Esophagus muscularis mucosa (tissue), 4 donors: Measurements from ENCODE around the gene OR10A5. TPM values are rescaled to one million over a fixed set of nuclear protein-coding genes. Genes with fewer than 3 reads are reported as not detected.
"Not testable (repeated sequence)": the region's sequence is repeated elsewhere in the genome, so short reads cannot be mapped to it uniquely, and the experiment has no call there.

Experiments used
- DNase-seq: peaks from one replicate; pipeline ENCODE4 v3.0.0-alpha.2; 2017; ENCODE audit errors: extremely low spot score
- H3K27ac ChIP-seq, 4 donors: fragments of 200-600 bp; sonication (generic); replicated peaks in 1 of 4; 1 replicate in 3 of 4; 2 replicates in 1 of 4; pipeline ENCODE4 v1.5.1; 2016 to 2019; ENCODE audit warnings: mild to moderate bottlenecking in 1 of 4
- H3K27me3 ChIP-seq, 4 donors: fragments of 200-600 bp; sonication (generic); one replicate each; pipeline versions ENCODE4 v1.5.1 to v1.6.0; 2016 to 2019
- H3K36me3 ChIP-seq, 4 donors: fragments of 200-600 bp; sonication (generic); one replicate each; pipeline ENCODE4 v1.5.1; 2016 to 2019
- H3K4me1 ChIP-seq, 4 donors: fragments of 200-600 bp; sonication (generic); one replicate each; pipeline ENCODE4 v1.5.1; 2016 to 2019
- H3K4me3 ChIP-seq, 4 donors: fragments of 200-600 bp; sonication (generic); 1 replicate in 2 of 4; 2 replicates in 2 of 4; pipeline ENCODE4 v1.5.1; 2016 to 2019; ENCODE audit warnings: mild to moderate bottlenecking in 4 of 4, moderate library complexity in 1 of 4
- H3K9me3 ChIP-seq, 4 donors: fragments of 200-600 bp; sonication (generic); 1 replicate in 3 of 4; 2 replicates in 1 of 4; pipeline ENCODE4 v1.5.1; 2016 to 2019
- CTCF ChIP-seq, 3 experiments: fragments of 200-600 bp in 2 of 3; fragments of 450-650 bp in 1 of 3; sonication (generic) in 2 of 3; IDR thresholded peaks; one replicate each; pipeline ENCODE4 v1.5.1; 2017 to 2019; ENCODE audit warnings: antibody characterized with exemption in 3 of 3, mild to moderate bottlenecking in 2 of 3, moderate library complexity in 1 of 3
- EP300 ChIP-seq: sonication (generic); formaldehyde crosslinking; IDR thresholded peaks from one replicate; pipeline ENCODE4 v1.6.1; 2017; ENCODE audit warnings: antibody characterized with exemption
- POLR2A ChIP-seq: fragments of 450-650 bp; IDR thresholded peaks from one replicate; pipeline ENCODE4 v1.6.1; 2017; ENCODE audit warnings: antibody characterized with exemption, moderate library complexity, mild to moderate bottlenecking, low read depth
- POLR2AphosphoS5 ChIP-seq, 2 donors: sonication (generic); formaldehyde crosslinking; IDR thresholded peaks; one replicate each; pipeline ENCODE4 v1.6.1; 2017; ENCODE audit warnings: antibody characterized with exemption in 2 of 2
- WGBS: methylation state at CpG from one replicate; pipeline ENCODE4 v1.1.5; 2018; 5-methylcytosine and 5-hydroxymethylcytosine counted together
- intact Hi-C: fragments of 100-400 bp; cut with DNase I; formaldehyde crosslinking; loops from one replicate; pipeline ENCODE4 v1.15.1; 2023
- total RNA-seq, 4 donors: library from RNA; depleted of rRNA; stranded (reverse); fragments of >200 nt; gene quantifications; one replicate each; pipeline versions ENCODE4 v1.1.0 to v1.2.1, GENCODE V29; 2016

Gene OR10A5
- total RNA-seq, 4 donors from 2014 or later, result not detected

GRCh38 chr11:6850526-6850925 lies 5.0 kb downstream of the OR10A5 start:
- intact Hi-C loops, result no loop called here
- 91% methylated on average over 2 of the region's 2 CpGs for WGBS

GRCh38 chr11:6854801-6855200 lies 9.3 kb downstream of the OR10A5 start:
- H3K4me1 ChIP-seq, intact Hi-C loops, DNase-seq, H3K27ac ChIP-seq, H3K27me3 ChIP-seq, H3K9me3 ChIP-seq, H3K36me3 ChIP-seq, H3K4me3 ChIP-seq: not testable (repeated sequence)
- 94% methylated on average over 6 of the region's 6 CpGs for WGBS

More at GRCh38 chr11:6850526-6850925, 5.0 kb downstream of the OR10A5 start:
- no peak overlapping the region for H3K27ac ChIP-seq
- H3K27me3 ChIP-seq, result no peaks in the 10 kb centered on the region
- TF ChIP-seq POLR2AphosphoS5 (IDR thresholded peaks at IDR 0.05) (no peak), CTCF (IDR thresholded peaks at IDR 0.05) (no peak), EP300 (no peak), POLR2A (no peak)
- no peak for DNase-seq
- H3K4me1 ChIP-seq, result no peaks in the 10 kb centered on the region
- no peaks in the 10 kb centered on the region for H3K36me3 ChIP-seq
- no peak overlapping the region for H3K4me3 ChIP-seq
- no peaks in the 10 kb centered on the region for H3K9me3 ChIP-seq

- no peaks in the 10 kb centered on the region for H3K4me1 ChIP-seq
- intact Hi-C loops, result no loop called here
- WGBS, result 17% methylated on average over 1 of the region's 1 CpG
- DNase-seq, result no peak
- H3K27ac ChIP-seq, result no peak overlapping the region
- H3K36me3 ChIP-seq, result no peaks in the 10 kb centered on the region
- TF ChIP-seq POLR2A (no peak), POLR2AphosphoS5 (IDR thresholded peaks at IDR 0.05) (no peak), CTCF (IDR thresholded peaks at IDR 0.05) (no peak), EP300 (no peak)
- no peak overlapping the region for H3K4me3 ChIP-seq
- H3K27me3 ChIP-seq, result no peaks in the 10 kb centered on the region
- H3K9me3 ChIP-seq, result no peaks in the 10 kb centered on the region
Measured at GRCh38 chr11:6855971-6856541, 10.6 kb downstream of the OR10A5 start.

GRCh38 chr11:6856871-6857270 lies 11.4 kb downstream of the OR10A5 start:
- Histone ChIP-seq H3K9me3 (no peaks in the 10 kb centered on the region), H3K4me1 (no peaks in the 10 kb centered on the region), H3K27me3 (no peaks in the 10 kb centered on the region), H3K4me3 (no peak overlapping the region), H3K36me3 (no peaks in the 10 kb centered on the region), H3K27ac (no peak overlapping the region)
- DNase-seq, result no peak
- intact Hi-C loops, result no loop called here
- 61% methylated on average over 3 of the region's 3 CpGs for WGBS
- no peak for TF ChIP-seq POLR2A
- no peak for TF ChIP-seq EP300
- no peak for TF ChIP-seq POLR2AphosphoS5 (IDR thresholded peaks at IDR 0.05)
- TF ChIP-seq CTCF (IDR thresholded peaks at IDR 0.05), result no peak

GRCh38 chr11:6862961-6863360 lies 17.5 kb downstream of the OR10A5 start, which contains the start of gene OR10A2:
Gene OR10A2, plus strand, starts transcription at chr11:6863057. Its CDS starts 6,698 bp downstream, at chr11:6869755.
- Histone ChIP-seq H3K36me3 (no peaks in the 10 kb centered on the region), H3K4me3 (no peak within 1 kb of the TSS), H3K27me3 (no peaks in the 10 kb centered on the region), H3K27ac (no peak within 1 kb of the TSS), H3K4me1 (no peaks in the 10 kb centered on the region), H3K9me3 (no peaks in the 10 kb centered on the region)
- intact Hi-C loops, result no loop called here
- 27% methylated on average over 1 of the region's 1 CpG for WGBS
- no peak for DNase-seq
- no peak for TF ChIP-seq EP300
- TF ChIP-seq CTCF (IDR thresholded peaks at IDR 0.05), result no peak
- TF ChIP-seq POLR2AphosphoS5 (IDR thresholded peaks at IDR 0.05), result no peak
- no peak for TF ChIP-seq POLR2A
